Neural cell (in vitro differentiated cells): Measurements from ENCODE around the gene CDSN. TPM values are rescaled to one million over a fixed set of nuclear protein-coding genes. Genes with fewer than 3 reads are reported as not detected.

ENCODE experiments used
- H2AFZ ChIP-seq: fragments of 200-600, 300-800 bp; sonication (generic), shearing (Covaris generic); 2 replicates; pipeline ENCODE4 v1.6.0; 2014; ENCODE audit warnings: low read depth, mild to moderate bottlenecking, antibody characterized with exemption, low read length, moderate library complexity
- H3F3A ChIP-seq: fragments of 200-600 bp; shearing (Covaris generic); 2 replicates; pipeline ENCODE4 v1.6.1; 2016; ENCODE audit warnings: mild to moderate bottlenecking, moderate library complexity, mixed read lengths, antibody characterized with exemption, low read length; ENCODE audit not compliant: insufficient read depth, poor library complexity, severe bottlenecking
- H3K27ac ChIP-seq: fragments of 200-600, 300-800 bp; sonication (generic), shearing (Covaris generic); 2 replicates; pipeline ENCODE4 v1.5.1; 2014; ENCODE audit warnings: mild to moderate bottlenecking, low read length, moderate library complexity
- H3K27me3 ChIP-seq: fragments of 300-800, 200-600 bp; sonication (generic), shearing (Covaris generic); 2 replicates; pipeline ENCODE4 v1.6.0; 2014; ENCODE audit warnings: mild to moderate bottlenecking, low read depth, low read length, moderate library complexity; ENCODE audit not compliant: insufficient read depth
- H3K36me3 ChIP-seq: fragments of 300-800, 200-600 bp; sonication (generic), shearing (Covaris generic); 2 replicates; pipeline ENCODE4 v1.5.1; 2014; ENCODE audit warnings: mild to moderate bottlenecking, antibody characterized with exemption, low read length, moderate library complexity; ENCODE audit not compliant: insufficient read depth
- H3K4me2 ChIP-seq: fragments of 300-800, 200-600 bp; sonication (generic), shearing (Covaris generic); 2 replicates; pipeline ENCODE4 v1.6.0; 2014; ENCODE audit warnings: mild to moderate bottlenecking, low read length
- H3K4me3 ChIP-seq: fragments of 300-800, 200-600 bp; sonication (generic), shearing (Covaris generic); 2 replicates; pipeline ENCODE4 v1.5.1; 2014; ENCODE audit warnings: mild to moderate bottlenecking, low read length, moderate library complexity
- H3K79me2 ChIP-seq: fragments of 200-600 bp; shearing (Covaris generic); replicated peaks from 2 replicates; pipeline ENCODE4 v1.6.0; 2014; ENCODE audit warnings: mild to moderate bottlenecking, low read length, moderate library complexity; ENCODE audit not compliant: insufficient read depth
- H3K9ac ChIP-seq: fragments of 300-800, 200-600 bp; sonication (generic), shearing (Covaris generic); 2 replicates; pipeline ENCODE4 v1.6.1; 2016; ENCODE audit warnings: mild to moderate bottlenecking, low read length, mixed read lengths
- H3K9me2 ChIP-seq: fragments of 200-600 bp; shearing (Covaris generic); 2 replicates; pipeline ENCODE4 v1.6.1; 2016; ENCODE audit warnings: mild to moderate bottlenecking, low read length, mixed read lengths; ENCODE audit not compliant: insufficient read depth
- H3K9me3 ChIP-seq: fragments of 200-600, 300-800 bp; sonication (generic), shearing (Covaris generic); 2 replicates; pipeline ENCODE4 v1.6.1; 2016; ENCODE audit warnings: mild to moderate bottlenecking, mixed run types, low read length, moderate library complexity, mixed read lengths
- H4K20me1 ChIP-seq: fragments of 200-600 bp; shearing (Covaris generic); 2 replicates; pipeline ENCODE4 v1.6.1; 2016; ENCODE audit warnings: mild to moderate bottlenecking, mixed run types; ENCODE audit not compliant: insufficient read depth
- EP300 ChIP-seq: fragments of 450-650 bp; conservative IDR thresholded peaks from 2 replicates; pipeline ENCODE4 v1.6.1; 2014; ENCODE audit warnings: antibody characterized with exemption, mild to moderate bottlenecking, moderate library complexity; ENCODE audit not compliant: poor library complexity, severe bottlenecking
- EZH2 ChIP-seq: fragments of 200-600, 300-800 bp; shearing (Covaris generic), sonication (generic); IDR thresholded peaks from 2 replicates; pipeline ENCODE4 v1.6.1; 2014; ENCODE audit warnings: antibody characterized with exemption, low read length, borderline replicate concordance, mild to moderate bottlenecking; ENCODE audit not compliant: insufficient read depth, poor library complexity, severe bottlenecking
- MXI1 ChIP-seq: fragments of 450-650 bp; conservative IDR thresholded peaks from 2 replicates; pipeline ENCODE4 v1.6.1; 2014; ENCODE audit warnings: antibody characterized with exemption, mild to moderate bottlenecking; ENCODE audit not compliant: poor library complexity, severe bottlenecking
- POLR2AphosphoS5 ChIP-seq: IDR thresholded peaks from 2 replicates; pipeline ENCODE4 v1.6.1; 2012
- RAD21 ChIP-seq: fragments of 450-650 bp; conservative IDR thresholded peaks from 2 replicates; pipeline ENCODE4 v1.6.1; 2014; ENCODE audit warnings: antibody characterized with exemption, mild to moderate bottlenecking, moderate library complexity
- SMC3 ChIP-seq: fragments of 450-650 bp; conservative IDR thresholded peaks from 2 replicates; pipeline ENCODE4 v1.6.1; 2014; ENCODE audit warnings: antibody characterized with exemption, mild to moderate bottlenecking, moderate library complexity; ENCODE audit not compliant: poor library complexity
- TAF1 ChIP-seq: IDR thresholded peaks from 2 replicates; pipeline ENCODE4 v1.6.1; 2012; ENCODE audit warnings: low read depth
- polyA plus RNA-seq: library from polyadenylated mRNA; depleted of rRNA; stranded (reverse); fragments of >200 nt; gene quantifications from 2 replicates; pipeline ENCODE4 v1.2.3, GENCODE V29; 2014
- TF ChIP-seq, protein P1 (sequence below): fragments of 450-650 bp; IDR thresholded peaks from 2 replicates; pipeline ENCODE4 v1.5.1; 2014; ENCODE audit warnings: antibody characterized with exemption, mild to moderate bottlenecking, moderate library complexity; ENCODE audit not compliant: poor library complexity, severe bottlenecking
- TF ChIP-seq, protein P2 (sequence below): IDR thresholded peaks from 2 replicates; pipeline ENCODE4 v1.6.1; 2012; ENCODE audit warnings: borderline replicate concordance

The CDSN gene
- polyA plus RNA-seq, 1 donor from 2014 or later, result not detected

GRCh38 chr6:31158863-31159855, 38.9 kb upstream of the CDSN start:
- no peaks in the 10 kb centered on the region for H3K79me2 ChIP-seq
- H3K27ac ChIP-seq, result no peak overlapping the region
- H3K9ac ChIP-seq, result peak overlapping the region; percentile 71
- H3K4me3 ChIP-seq, result peak overlapping the region; percentile 86
- no peaks in the 10 kb centered on the region for H3K9me2 ChIP-seq
- H2AFZ ChIP-seq, result peak overlapping the region; percentile 89
- H3K27me3 ChIP-seq, result peaks cover 6% of the 10 kb centered on the region
- H3K36me3 ChIP-seq, result no peaks in the 10 kb centered on the region
- H4K20me1 ChIP-seq, result no peaks in the 10 kb centered on the region
- no peaks in the 10 kb centered on the region for H3F3A ChIP-seq
- H3K9me3 ChIP-seq, result no peaks in the 10 kb centered on the region
- TF ChIP-seq SMC3 (no peak), EZH2 (no peak), EP300 (no peak), RAD21 (no peak), TAF1 (no peak)
- TF ChIP-seq, protein P1, sequence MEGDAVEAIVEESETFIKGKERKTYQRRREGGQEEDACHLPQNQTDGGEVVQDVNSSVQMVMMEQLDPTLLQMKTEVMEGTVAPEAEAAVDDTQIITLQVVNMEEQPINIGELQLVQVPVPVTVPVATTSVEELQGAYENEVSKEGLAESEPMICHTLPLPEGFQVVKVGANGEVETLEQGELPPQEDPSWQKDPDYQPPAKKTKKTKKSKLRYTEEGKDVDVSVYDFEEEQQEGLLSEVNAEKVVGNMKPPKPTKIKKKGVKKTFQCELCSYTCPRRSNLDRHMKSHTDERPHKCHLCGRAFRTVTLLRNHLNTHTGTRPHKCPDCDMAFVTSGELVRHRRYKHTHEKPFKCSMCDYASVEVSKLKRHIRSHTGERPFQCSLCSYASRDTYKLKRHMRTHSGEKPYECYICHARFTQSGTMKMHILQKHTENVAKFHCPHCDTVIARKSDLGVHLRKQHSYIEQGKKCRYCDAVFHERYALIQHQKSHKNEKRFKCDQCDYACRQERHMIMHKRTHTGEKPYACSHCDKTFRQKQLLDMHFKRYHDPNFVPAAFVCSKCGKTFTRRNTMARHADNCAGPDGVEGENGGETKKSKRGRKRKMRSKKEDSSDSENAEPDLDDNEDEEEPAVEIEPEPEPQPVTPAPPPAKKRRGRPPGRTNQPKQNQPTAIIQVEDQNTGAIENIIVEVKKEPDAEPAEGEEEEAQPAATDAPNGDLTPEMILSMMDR, result no peak
- TF ChIP-seq, protein P2, sequence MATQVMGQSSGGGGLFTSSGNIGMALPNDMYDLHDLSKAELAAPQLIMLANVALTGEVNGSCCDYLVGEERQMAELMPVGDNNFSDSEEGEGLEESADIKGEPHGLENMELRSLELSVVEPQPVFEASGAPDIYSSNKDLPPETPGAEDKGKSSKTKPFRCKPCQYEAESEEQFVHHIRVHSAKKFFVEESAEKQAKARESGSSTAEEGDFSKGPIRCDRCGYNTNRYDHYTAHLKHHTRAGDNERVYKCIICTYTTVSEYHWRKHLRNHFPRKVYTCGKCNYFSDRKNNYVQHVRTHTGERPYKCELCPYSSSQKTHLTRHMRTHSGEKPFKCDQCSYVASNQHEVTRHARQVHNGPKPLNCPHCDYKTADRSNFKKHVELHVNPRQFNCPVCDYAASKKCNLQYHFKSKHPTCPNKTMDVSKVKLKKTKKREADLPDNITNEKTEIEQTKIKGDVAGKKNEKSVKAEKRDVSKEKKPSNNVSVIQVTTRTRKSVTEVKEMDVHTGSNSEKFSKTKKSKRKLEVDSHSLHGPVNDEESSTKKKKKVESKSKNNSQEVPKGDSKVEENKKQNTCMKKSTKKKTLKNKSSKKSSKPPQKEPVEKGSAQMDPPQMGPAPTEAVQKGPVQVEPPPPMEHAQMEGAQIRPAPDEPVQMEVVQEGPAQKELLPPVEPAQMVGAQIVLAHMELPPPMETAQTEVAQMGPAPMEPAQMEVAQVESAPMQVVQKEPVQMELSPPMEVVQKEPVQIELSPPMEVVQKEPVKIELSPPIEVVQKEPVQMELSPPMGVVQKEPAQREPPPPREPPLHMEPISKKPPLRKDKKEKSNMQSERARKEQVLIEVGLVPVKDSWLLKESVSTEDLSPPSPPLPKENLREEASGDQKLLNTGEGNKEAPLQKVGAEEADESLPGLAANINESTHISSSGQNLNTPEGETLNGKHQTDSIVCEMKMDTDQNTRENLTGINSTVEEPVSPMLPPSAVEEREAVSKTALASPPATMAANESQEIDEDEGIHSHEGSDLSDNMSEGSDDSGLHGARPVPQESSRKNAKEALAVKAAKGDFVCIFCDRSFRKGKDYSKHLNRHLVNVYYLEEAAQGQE, result no peak
- peak overlapping the region; percentile 79 for H3K4me2 ChIP-seq

DNA sequence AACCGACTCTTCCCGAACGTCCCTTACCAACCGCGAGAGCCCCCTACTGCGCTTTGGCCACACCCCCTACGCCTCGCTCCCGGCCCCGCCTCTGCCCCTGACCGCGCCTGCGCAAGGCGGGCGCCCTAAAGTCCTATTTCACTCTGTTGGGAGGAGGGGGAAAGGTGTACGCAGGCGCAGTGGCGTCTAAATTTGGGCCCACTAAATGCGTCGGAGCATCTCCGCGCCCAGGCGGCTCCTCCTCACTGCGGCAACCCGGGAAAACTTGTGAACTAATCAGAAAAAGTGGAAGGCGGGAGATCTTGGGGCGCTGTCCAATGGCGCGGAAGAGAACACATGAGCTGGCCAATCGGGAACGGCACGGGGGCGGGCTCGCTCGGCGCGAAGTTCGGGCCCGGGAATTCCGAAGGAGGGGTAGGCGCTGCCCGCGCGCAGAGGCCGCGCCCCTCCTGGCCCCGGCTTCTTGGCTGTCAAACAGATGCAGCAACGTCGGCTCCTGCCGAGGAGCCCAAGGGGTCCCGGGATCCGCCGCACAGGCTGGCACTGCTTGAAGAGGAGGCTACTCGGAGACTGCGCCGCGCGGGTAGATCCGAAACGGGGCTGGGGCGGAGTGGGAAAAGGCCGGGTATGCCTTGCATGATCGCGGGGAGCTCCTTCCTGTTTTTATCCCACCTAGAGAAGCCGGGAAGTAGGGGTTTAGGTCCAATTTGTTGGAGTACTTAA, 38.1 kb upstream of the CDSN start, which contains the start of gene TCF19:
Gene TCF19, plus strand, starts transcription at position 450 of the 723 bp plus-strand sequence. CDS start 881 bp downstream, outside the sequence.
- Histone ChIP-seq H3K9me3 (no peaks in the 10 kb centered on the region), H3K9ac (peak within 1 kb of the TSS; percentile 71), H3K9me2 (no peaks in the 10 kb centered on the region), H3K4me2 (peak within 1 kb of the TSS; percentile 79), H3K79me2 (no peaks in the 10 kb centered on the region), H3K36me3 (no peaks in the 10 kb centered on the region), H3K27me3 (peaks cover 6% of the 10 kb centered on the region), H4K20me1 (no peaks in the 10 kb centered on the region), H3K4me3 (peak within 1 kb of the TSS; percentile 86), H2AFZ (peak within 1 kb of the TSS; percentile 89), H3F3A (no peaks in the 10 kb centered on the region), H3K27ac (peak within 1 kb of the TSS; percentile 40)
- TF ChIP-seq EZH2 (no peak), SMC3 (no peak), POLR2AphosphoS5 (peak; percentile 52), MXI1 (peak; percentile 72), EP300 (peak; percentile 7)
- TF ChIP-seq, protein P2, result no peak
- TF ChIP-seq, protein P1, result no peak
